GM10266 (cell line): ENCODE data around the gene TXLNG.
A peak's percentile ranks its signal among the peaks of the same experiment; 100 is the strongest.

Experiments
- DNase-seq: peaks from one replicate; pipeline ENCODE4 v3.0.0; 2012; ENCODE audit errors: extremely low spot score
- TF ChIP-seq, protein P1 (sequence below): IDR thresholded peaks from 2 replicates; pipeline ENCODE4 v1.5.1; 2012; ENCODE audit warnings: mild to moderate bottlenecking, low read depth; ENCODE audit not compliant: control insufficient read depth, insufficient read depth; ENCODE audit errors: missing control alignments

TXLNG gene

DNA sequence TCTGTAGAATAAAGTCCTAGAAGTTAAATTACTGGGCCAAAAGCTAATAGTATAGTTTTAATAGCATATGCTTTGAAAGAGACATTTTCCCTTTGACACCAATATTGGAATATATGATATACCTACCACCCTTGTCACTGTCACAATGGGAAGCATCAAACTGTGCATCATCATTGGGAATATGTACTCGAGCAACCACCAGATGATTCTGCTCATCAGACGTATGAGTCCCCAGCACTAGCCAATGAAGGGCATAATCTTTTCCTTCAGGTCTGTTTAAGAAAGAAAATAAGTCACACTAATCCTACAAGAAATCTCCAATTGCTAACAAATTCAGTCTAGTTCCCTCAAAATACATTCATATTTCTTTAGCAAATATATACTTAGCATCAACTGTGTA, 76.6 kb downstream of the TXLNG start:
- TF ChIP-seq, protein P1, sequence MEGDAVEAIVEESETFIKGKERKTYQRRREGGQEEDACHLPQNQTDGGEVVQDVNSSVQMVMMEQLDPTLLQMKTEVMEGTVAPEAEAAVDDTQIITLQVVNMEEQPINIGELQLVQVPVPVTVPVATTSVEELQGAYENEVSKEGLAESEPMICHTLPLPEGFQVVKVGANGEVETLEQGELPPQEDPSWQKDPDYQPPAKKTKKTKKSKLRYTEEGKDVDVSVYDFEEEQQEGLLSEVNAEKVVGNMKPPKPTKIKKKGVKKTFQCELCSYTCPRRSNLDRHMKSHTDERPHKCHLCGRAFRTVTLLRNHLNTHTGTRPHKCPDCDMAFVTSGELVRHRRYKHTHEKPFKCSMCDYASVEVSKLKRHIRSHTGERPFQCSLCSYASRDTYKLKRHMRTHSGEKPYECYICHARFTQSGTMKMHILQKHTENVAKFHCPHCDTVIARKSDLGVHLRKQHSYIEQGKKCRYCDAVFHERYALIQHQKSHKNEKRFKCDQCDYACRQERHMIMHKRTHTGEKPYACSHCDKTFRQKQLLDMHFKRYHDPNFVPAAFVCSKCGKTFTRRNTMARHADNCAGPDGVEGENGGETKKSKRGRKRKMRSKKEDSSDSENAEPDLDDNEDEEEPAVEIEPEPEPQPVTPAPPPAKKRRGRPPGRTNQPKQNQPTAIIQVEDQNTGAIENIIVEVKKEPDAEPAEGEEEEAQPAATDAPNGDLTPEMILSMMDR = no peak
- DNase-seq = no peak

DNA sequence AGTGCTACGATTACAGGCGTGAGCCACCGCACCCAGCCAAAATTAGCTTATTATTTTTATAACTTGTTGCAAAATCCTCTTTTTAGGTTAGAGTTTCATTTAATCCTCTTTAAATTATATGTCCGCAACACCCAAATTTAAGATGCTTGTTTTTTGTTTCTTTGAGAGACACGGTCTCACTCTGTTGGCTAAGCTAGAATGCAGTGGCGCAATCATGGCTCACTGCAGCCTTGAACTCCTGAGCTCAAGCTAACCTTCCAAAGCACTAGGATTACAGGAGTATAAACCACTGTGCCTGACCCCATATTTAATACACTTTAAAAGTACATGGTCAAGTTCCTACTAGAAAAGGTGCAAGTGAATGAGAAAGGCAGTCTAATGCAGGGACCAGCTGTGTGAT, 81.7 kb downstream of the TXLNG start:
- no peak for DNase-seq
- TF ChIP-seq, protein P1 = no peak

DNA sequence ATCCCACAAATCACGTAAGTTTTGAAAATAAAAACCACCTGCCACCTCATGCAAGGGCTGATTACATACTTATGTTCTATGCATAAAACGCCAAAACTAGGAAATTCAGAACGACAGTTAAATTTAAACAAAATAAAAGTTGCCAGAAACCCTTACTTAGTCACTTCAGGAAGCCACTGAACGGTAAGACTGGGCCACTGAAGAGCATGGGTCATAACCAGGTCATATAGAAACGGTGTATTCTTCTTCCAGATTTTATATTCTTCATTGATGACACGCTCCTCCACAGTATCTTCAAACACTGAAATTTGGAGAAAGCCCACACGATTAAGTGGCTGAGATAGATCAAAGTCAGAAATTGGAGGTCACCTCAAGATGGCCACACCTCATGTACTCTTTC, 82.7 kb downstream of the TXLNG start:
- no peak for DNase-seq
- TF ChIP-seq, protein P1 = no peak

DNA sequence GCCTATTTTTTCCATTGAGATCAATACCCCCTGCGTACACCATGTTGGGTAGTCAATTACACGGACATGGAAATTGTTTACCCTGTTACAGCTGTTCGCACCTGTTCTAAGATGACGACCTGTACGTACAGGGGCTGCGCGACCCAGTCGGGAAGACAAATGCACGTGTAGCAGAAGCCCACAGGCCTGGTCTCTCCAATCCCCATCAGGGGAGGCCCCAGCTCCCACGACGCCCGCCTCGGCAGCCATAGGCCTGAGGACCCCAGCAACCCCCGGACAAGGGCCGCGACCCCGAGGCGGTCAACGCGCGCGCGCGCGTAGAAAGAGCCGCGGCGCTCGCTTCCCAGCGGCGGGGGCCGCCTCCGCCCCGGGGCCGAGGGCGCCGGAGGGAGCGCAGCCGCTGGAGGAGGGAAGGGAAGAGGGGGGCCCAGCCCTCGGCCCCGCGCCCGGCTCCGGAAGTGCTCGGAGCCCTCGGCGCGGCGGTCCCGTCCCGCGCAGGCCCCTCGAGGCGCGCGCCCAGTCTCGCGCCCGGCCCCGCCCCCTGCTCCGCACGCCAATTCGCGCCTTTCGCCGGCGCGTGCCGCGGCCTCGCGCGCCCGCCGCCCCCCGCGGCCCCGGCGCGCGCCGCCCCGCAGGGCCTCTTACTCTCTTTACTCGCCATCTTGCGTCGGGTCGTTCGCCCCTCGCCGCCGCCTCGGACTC, 83.3 kb downstream of the TXLNG start:
- TF ChIP-seq, protein P1 = no peak
- DNase-seq = peak; percentile 53

DNA sequence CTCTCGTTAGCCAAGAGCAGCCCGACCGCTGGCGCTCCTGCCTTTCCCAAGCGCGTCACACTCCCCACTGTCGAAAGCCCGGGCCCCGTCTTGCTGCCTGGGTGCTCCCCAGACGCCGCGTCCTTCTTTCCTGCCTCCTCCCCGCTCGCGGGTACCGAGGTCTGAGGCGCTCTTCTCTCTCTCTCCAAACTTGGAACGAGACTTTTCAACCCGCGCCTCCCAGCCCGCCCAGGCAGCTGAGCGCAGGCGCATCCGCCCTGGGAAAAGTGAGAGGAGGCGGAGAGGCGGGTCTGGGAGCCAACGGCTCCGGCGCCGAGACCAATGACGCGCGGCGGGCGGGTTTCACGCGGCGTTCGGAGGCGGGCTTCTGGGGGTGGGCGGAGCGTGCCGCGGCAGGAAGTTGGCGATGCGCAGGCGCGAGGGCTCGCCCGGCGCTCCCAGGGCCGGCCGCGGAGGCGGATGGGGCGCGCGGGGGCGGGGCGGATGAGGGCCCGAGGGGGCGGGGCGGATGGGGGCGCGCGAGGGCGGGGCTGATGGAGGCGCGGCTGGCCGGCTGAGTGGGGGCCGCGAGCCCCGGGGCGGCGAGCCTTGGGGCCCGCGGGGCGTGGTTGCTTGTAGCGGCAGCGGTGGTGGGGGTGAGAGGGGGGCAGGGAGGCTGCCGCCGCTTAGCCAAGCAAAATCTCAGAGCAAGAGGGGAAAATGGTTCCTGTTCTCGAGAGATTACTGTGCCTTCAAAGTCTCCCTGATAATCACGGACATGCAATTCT, 84.0 kb downstream of the TXLNG start, which contains the start of gene RBBP7:
Gene RBBP7 (minus strand): TSS at position 268 of the 767 bp plus-strand sequence. CDS start 309 bp downstream, outside the sequence.
- peak; percentile 93 for DNase-seq
- TF ChIP-seq, protein P1 = no peak

DNA sequence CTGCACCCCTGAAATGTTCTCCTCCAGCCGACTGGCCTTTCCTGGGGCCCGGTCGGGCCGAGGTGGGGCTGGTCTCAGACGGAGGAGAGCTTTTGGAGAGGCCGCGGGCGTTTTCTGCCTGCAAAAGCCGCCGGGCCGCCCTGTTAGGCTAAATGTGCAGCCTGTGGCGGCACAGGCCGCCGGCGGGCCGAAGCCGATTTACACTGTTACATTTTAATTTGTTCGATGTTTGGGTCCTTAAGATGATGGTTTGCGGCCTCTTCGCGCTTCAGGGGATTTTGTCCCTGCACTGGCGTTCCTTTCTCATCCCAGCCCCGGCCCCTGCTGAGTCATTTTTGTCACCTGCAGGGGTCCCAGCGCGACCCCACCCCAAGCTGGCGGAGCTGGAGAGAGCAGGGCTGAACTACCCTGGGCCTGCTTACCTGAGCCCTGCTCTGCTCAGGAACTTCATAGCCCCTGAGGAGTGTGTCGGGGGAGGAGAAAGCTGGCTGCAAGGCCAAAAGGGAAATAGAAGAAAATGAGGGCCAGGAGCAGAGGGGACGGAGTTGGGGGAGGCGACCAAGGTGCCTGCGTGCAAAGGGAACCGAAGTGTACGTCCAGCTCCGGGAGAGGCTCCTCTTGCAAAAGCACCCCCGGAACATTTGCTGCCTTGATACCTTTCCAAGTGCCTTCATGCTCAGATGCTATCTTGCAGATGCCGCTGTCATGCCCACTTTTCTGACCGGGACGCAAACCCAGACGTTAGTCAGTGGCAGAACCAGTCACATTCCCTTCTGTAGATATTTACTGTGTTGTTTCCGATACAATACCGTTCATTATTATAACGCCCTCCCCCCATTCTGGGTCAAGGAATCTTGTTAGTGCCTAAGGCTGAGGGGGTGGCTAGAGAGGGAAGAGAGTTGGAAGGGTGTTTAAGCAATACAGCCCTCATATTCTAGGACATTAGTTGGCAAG, 84.9 kb downstream of the TXLNG start:
- TF ChIP-seq, protein P1 = no peak
- DNase-seq = no peak
